GF-D8 (cell line): ENCODE measurements around the gene MXI1.

Experiments
- DNase-seq: peaks from one replicate; lab custom pipeline; 2025; lab: John Stamatoyannopoulos, UW

Gene MXI1

DNA sequence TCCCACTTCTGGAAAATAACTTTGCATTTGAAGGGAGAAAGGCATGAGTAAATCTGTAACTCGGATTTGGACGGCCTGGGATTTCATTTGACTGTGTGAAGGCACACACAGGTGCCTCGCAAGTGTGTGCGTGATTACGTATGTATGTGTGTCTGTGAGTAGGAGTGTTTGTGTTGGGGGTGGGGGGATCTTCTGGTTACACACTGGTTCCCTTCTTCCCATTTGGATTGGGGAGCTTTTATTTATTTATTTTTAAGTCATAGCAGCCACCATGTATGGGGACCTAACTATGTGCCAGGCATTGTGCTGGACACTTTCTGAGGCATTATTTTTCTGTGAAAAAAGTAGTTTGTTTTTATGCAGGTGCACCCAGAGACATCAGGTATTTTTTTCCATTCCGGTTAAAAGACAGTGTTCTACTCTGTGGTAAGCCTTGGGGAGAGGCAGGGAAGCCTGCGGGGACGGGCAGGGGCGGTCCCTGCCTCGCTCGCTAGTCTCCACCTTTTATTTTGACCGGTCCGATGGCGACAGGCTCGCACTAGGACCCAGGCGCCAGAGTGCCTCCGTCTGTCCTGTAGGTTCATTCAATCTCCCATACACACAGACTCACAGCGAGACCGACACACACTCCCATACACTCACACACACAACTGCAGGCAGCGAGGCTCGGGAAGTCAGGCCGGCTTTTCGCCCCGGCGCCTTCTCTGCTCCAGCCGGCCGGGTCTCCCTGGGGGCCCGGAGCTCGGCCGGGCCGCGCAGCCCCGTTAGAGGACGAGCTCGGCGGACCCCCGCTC is at the start of gene MXI1:
Gene MXI1, plus strand, starts transcription at position 595 of the 794 bp plus-strand sequence. CDS start 204 bp downstream, outside the sequence.
- peak; percentile 61 for DNase-seq

- DNase-seq = no peak
Measured at GRCh38 chr10:110158051-110159005, 49.1 kb upstream of the MXI1 start.

DNA sequence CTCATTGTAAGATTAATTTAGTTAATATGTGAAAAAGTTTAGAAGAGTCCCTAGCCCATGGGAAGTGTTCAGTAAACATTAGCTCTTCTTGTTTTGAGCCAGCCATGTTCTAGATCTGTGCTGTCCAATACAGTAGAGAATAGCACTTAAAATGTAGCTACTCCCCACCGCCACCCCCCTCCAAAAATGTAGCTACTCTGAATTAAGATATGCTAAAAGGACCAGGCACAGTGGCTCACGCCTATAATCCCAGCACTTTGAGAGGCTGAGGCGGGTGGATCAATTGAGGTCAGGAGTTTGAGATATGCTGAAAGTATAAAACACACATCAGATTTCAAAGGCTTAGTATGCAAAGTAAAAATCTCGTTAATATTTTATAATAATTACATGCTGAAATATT is 47.3 kb upstream of the MXI1 start:
- DNase-seq = no peak

- no peak for DNase-seq
Measured at GRCh38 chr10:110160522-110160921, 46.9 kb upstream of the MXI1 start.

- DNase-seq = no peak
Measured at GRCh38 chr10:110162741-110163145, 44.7 kb upstream of the MXI1 start.

DNA sequence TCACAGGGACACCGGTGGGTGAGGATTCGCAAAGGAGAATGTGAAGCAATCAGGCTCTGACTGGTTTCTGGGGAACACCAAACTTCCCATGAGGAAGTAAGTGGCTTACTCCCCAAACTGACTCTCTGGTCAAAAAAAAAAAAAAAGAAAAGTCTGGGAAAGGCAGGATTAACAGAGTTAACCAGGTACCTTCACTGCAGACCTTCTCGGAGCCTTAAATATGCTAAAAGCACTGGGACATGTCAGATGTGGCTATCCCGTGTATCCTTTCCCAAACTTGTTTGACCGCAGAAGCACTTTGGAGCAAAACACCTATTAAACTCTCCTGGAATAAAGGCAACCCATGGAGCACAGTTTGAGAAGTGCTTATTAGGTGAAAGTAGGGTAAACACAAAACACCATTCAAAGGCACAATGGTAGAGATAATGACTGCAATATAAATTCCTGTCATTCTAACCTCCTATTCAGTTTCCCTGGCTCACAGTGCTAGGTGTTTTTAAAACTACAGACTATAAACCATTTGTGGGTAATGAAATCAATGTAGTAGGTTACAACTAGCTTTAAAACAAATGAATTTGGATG is 44.1 kb upstream of the MXI1 start:
- DNase-seq = no peak

GRCh38 chr10:110163841-110164240 is 43.6 kb upstream of the MXI1 start:
- no peak for DNase-seq

GRCh38 chr10:110165239-110165638 is 42.2 kb upstream of the MXI1 start:
- no peak for DNase-seq

GRCh38 chr10:110167149-110167548 is 40.3 kb upstream of the MXI1 start:
- DNase-seq = no peak

DNA sequence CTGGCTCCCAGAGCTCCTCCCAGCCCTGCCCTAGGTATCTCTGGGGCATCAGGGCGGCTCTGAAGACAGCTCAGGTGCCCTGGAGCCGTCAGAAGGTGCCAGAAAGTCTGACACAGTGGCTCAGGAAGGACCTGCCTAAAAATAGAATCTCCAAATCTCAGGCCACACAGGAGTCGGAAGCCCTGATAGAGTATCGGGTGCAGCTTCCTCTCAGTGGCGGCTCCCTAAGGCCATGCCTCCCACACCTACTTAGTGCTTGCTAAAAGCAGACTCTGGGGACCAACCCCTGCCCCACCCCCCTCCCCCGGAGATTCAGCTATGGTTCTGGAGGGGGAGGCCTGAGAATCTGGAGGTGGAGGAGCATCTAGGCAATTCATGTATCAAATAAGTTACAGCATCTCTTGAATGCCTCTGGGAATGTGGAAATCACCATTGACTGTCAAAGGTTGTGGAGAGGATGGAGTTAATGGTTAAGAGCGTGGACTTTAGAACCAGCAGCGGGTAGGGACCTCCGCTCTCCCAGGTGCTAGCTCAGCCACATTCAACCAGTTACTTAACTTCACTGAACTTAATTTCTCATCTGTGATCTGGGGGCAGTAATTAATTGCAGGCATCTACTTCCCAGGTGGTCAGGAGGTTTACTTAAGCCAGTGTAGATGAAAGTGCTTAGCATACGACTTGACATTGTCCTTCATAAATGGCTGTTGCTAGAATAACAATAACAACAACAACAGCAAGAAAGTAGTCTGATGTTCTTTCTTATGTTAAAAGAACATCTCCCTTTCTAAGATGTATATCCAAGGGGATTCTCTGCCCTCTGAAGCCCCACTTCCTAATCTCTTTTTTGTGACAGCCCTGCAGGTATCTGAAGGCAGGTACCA is 38.6 kb upstream of the MXI1 start:
- no peak for DNase-seq

DNA sequence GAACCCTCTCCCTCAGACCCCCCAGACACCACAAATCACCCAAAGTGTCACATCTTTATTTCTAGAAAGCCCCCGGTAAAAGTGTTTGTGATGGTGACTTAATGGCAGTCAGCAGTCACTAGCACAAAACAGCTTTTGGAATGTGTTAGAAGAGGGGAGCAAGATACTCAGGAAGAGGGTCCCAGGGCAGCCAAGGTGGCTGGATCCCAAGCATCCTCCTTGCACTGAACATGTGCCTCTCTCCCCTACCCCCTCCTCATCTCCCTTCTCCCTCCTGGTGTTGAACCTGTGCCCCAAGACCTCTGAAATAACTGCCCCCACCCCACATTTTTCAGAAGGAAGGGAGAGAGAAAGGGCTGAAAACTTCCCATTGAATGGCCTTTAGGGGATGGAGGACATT is 37.8 kb upstream of the MXI1 start:
- no peak for DNase-seq

DNA sequence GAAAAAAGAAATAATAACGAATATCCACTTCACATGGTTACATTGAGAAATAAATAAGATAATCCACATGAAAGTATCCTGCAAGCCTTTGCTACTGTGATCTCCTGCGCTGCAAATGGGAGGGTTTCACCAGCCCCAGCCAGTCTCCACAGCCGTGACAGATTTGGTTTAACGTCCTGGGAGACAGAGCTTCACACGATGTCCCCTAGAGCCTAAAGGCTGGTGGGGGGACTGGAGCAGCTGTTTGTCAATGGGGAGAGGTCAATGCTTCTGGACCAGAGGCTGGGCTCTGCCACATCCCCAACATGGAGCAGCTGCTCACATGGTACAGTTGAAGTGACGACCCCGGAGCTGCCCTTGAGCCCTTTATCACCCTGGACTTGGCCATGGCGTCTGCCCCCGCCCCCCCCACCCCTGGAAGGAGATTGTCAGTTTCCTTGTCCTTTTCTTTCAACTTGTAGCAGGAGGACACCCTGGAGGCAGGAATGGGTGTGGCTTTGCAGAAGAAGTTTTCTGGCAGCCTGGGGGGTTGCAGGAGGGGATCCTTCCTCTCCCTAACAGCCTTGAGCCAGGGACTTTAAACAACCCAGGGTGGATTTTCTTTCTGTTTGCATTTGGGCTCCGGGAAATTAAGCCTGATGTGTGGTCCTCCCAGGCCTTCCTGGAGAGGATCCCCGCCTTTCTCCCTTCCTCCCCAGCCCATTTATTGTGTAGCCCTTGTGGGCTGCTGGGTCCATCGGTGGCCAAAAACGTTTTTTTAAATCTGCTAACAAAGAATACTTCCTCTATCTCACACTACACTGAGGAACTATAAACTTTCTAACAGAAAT is 37.0 kb upstream of the MXI1 start:
- no peak for DNase-seq

- no peak for DNase-seq
Measured at GRCh38 chr10:110171032-110171431, 36.4 kb upstream of the MXI1 start.

DNA sequence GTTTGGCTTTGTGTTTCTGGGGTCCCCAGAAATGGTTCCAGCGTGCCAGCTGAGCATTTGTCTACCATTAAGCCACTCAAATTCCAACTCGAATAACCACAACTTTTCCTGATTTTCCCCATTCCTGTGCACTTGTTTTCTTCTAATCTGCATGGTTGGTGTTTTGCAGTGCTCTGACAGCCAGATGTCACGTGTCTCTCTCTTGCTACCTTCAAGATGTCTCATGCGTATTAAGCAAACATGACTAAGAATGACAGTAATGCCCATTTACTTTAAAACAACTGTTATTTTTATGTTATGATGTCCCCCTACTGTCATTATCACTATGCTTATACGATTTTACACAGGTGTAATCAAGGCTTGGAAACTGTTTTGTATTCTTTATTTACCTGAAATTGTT is 35.2 kb upstream of the MXI1 start:
- no peak for DNase-seq

- DNase-seq = no peak
Measured at GRCh38 chr10:110174201-110174600, 33.2 kb upstream of the MXI1 start.

DNA sequence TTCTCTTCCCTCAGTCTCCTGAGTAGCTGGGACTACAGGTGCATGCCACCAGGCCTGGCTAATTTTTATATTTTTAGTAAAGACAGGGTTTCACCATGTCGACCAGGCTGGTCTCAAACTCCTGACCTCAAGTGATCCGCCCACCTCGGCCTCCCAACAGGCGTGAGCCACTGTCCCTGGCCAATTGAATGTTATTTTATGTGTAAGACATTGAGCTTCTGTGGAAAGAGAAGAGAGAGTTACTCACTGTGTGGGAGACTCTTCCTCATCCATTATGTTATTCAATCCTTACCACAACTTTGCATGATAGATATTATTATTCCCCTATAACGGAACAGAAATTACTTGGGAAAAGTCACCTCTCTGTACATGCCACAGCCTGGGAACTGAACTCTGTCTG is 32.6 kb upstream of the MXI1 start:
- no peak for DNase-seq

DNA sequence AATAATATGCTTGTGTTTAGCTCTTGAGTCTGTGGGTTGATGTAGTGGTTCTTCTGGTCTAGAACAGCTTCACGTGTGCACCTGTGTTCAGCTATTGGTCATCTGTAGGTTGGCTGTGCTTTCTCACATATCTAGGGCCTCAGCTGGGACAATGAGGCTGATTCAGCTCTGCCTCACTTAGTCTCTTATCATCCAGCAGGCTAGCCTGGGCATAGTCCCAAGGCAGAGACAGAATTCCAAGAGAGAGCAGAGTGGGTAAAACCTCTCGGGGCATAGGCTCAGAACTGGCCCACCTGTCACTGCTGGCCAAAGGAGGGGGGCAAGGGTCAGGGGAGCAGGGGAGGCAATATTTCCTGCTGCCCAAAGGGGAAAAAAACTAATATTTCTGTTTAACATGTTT is 32.0 kb upstream of the MXI1 start:
- DNase-seq = no peak

- no peak for DNase-seq
Measured at GRCh38 chr10:110176141-110177030, 31.0 kb upstream of the MXI1 start.

- no peak for DNase-seq
Measured at GRCh38 chr10:110179220-110179619, 28.2 kb upstream of the MXI1 start.

DNA sequence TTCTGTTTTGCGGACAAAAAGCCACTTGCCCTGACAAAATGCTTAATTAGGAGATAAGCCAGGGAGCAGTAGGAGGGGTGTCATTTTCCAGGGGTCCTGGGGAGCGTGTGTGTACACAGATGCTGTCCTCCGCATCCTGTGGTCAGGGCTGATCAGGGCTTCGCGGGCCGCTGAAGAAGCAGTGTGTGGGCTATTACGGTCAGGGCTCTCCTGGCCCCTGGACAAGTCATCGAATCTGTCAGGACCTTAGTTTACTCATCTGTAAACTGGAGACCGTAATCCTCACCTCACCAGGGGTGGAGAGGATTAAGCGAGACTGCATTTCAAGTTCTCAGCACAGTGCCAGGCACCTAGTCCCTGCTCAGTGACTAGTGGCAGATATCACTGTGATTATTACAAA is 26.0 kb upstream of the MXI1 start:
- DNase-seq = no peak
